ENCODE measurements around the gene ZNF148. TPM values are rescaled to one million over a fixed set of nuclear protein-coding genes. Genes with fewer than 3 reads are reported as not detected.
"Not testable (repeated sequence)": the region's sequence is repeated elsewhere in the genome, so short reads cannot be mapped to it uniquely, and the experiment has no call there.

The ZNF148 gene
- total RNA-seq, 1 donor from 2014 or later = 31.6 TPM

- H3K27me3 Mint-ChIP-seq (ENCODE audit: unreplicated experiment) = no peaks in the 10 kb centered on the region
- H3K9me3 Mint-ChIP-seq (ENCODE audit: unreplicated experiment) = no peaks in the 10 kb centered on the region
- TF ChIP-seq CTCF (IDR thresholded peaks at IDR 0.05; ENCODE audit: partially characterized antibody, unreplicated experiment) = no peak
- H3K36me3 Mint-ChIP-seq (ENCODE audit: unreplicated experiment) = no peaks in the 10 kb centered on the region
- no peak overlapping the region for H3K27ac Mint-ChIP-seq (ENCODE audit: unreplicated experiment)
- no peak for DNase-seq
- no peaks in the 10 kb centered on the region for H3K4me1 Mint-ChIP-seq (ENCODE audit: low read depth, unreplicated experiment)
- no peak overlapping the region for H3K4me3 Mint-ChIP-seq (ENCODE audit: unreplicated experiment)
These were observed 35.8 kb upstream of the ZNF148 start for GRCh38 chr3:125410922-125411321.

GRCh38 chr3:125406070-125406469, 30.9 kb upstream of the ZNF148 start:
- no peak for TF ChIP-seq CTCF (IDR thresholded peaks at IDR 0.05; ENCODE audit: partially characterized antibody, unreplicated experiment)
- Mint-ChIP-seq H3K36me3 (ENCODE audit: unreplicated experiment) (peaks cover 9% of the 10 kb centered on the region), H3K9me3 (ENCODE audit: unreplicated experiment) (peaks cover 1% of the 10 kb centered on the region), H3K27me3 (ENCODE audit: unreplicated experiment) (no peaks in the 10 kb centered on the region), H3K27ac (ENCODE audit: unreplicated experiment) (no peak overlapping the region), H3K4me1 (ENCODE audit: low read depth, unreplicated experiment) (no peaks in the 10 kb centered on the region), H3K4me3 (ENCODE audit: unreplicated experiment) (no peak overlapping the region)
- no peak for DNase-seq

- not testable (repeated sequence) for H3K36me3 Mint-ChIP-seq (ENCODE audit: unreplicated experiment); DNase-seq; H3K27ac Mint-ChIP-seq (ENCODE audit: unreplicated experiment); H3K27me3 Mint-ChIP-seq (ENCODE audit: unreplicated experiment); H3K4me3 Mint-ChIP-seq (ENCODE audit: unreplicated experiment); H3K9me3 Mint-ChIP-seq (ENCODE audit: unreplicated experiment); H3K4me1 Mint-ChIP-seq (ENCODE audit: low read depth, unreplicated experiment)
These were observed 30.4 kb upstream of the ZNF148 start for GRCh38 chr3:125405515-125405914.

- Mint-ChIP-seq H3K9me3 (ENCODE audit: unreplicated experiment) (peaks cover 1% of the 10 kb centered on the region), H3K4me3 (ENCODE audit: unreplicated experiment) (no peak overlapping the region), H3K4me1 (ENCODE audit: low read depth, unreplicated experiment) (no peaks in the 10 kb centered on the region), H3K36me3 (ENCODE audit: unreplicated experiment) (peaks cover 9% of the 10 kb centered on the region), H3K27me3 (ENCODE audit: unreplicated experiment) (no peaks in the 10 kb centered on the region), H3K27ac (ENCODE audit: unreplicated experiment) (no peak overlapping the region)
- no peak for DNase-seq
- no peak for TF ChIP-seq CTCF (IDR thresholded peaks at IDR 0.05; ENCODE audit: partially characterized antibody, unreplicated experiment)
These were observed 28.7 kb upstream of the ZNF148 start for GRCh38 chr3:125403789-125404188.

GRCh38 chr3:125402639-125403038, 27.5 kb upstream of the ZNF148 start:
- Mint-ChIP-seq H3K9me3 (ENCODE audit: unreplicated experiment) (peaks cover 3% of the 10 kb centered on the region), H3K4me3 (ENCODE audit: unreplicated experiment) (no peak overlapping the region), H3K27me3 (ENCODE audit: unreplicated experiment) (no peaks in the 10 kb centered on the region), H3K36me3 (ENCODE audit: unreplicated experiment) (peaks cover 9% of the 10 kb centered on the region), H3K4me1 (ENCODE audit: low read depth, unreplicated experiment) (no peaks in the 10 kb centered on the region), H3K27ac (ENCODE audit: unreplicated experiment) (no peak overlapping the region)
- no peak for TF ChIP-seq CTCF (IDR thresholded peaks at IDR 0.05; ENCODE audit: partially characterized antibody, unreplicated experiment)
- DNase-seq = no peak

GRCh38 chr3:125401402-125401801, 26.3 kb upstream of the ZNF148 start:
- Mint-ChIP-seq H3K27ac (ENCODE audit: unreplicated experiment) (no peak overlapping the region), H3K36me3 (ENCODE audit: unreplicated experiment) (peaks cover 9% of the 10 kb centered on the region), H3K4me3 (ENCODE audit: unreplicated experiment) (no peak overlapping the region), H3K9me3 (ENCODE audit: unreplicated experiment) (peaks cover 3% of the 10 kb centered on the region), H3K27me3 (ENCODE audit: unreplicated experiment) (peaks cover 1% of the 10 kb centered on the region), H3K4me1 (ENCODE audit: low read depth, unreplicated experiment) (no peaks in the 10 kb centered on the region)
- no peak for DNase-seq
- no peak for TF ChIP-seq CTCF (IDR thresholded peaks at IDR 0.05; ENCODE audit: partially characterized antibody, unreplicated experiment)

Measured in glutamatergic neuron (in vitro differentiated cells).